IPS DF 6.9 (cell line): ENCODE measurements around the gene UBE2U.
"Not testable (repeated sequence)": the region's sequence is repeated elsewhere in the genome, so short reads cannot be mapped to it uniquely, and the experiment has no call there.

Experiments used
- DNase-seq: peaks from one replicate; pipeline ENCODE4 v3.0.0-alpha.2; 2013; ENCODE audit warnings: low read depth, low spot score
- H3K27ac ChIP-seq: one replicate; pipeline ENCODE4 v1.5.1; 2013; ENCODE audit warnings: low read length, control low read depth
- H3K27me3 ChIP-seq: 2 replicates; pipeline ENCODE4 v1.6.1; 2013; ENCODE audit warnings: mild to moderate bottlenecking, low read length; ENCODE audit not compliant: control insufficient read depth, insufficient read depth
- H3K36me3 ChIP-seq: 2 replicates; pipeline ENCODE4 v1.6.1; 2013; ENCODE audit warnings: low read length; ENCODE audit not compliant: control insufficient read depth, insufficient read depth
- H3K4me1 ChIP-seq: 2 replicates; pipeline ENCODE4 v1.6.1; 2013; ENCODE audit warnings: low read length; ENCODE audit not compliant: control insufficient read depth, insufficient read depth
- H3K4me3 ChIP-seq: 2 replicates; pipeline ENCODE4 v1.5.1; 2013; ENCODE audit warnings: mild to moderate bottlenecking, low read length
- H3K9me3 ChIP-seq: 2 replicates; pipeline ENCODE4 v1.6.1; 2013; ENCODE audit warnings: low read length, inconsistent platforms; ENCODE audit not compliant: control insufficient read depth, insufficient read depth
- WGBS: extraction: QIAGEN DNeasy Blood & Tissue Kit; methylation state at CpG from one replicate; pipeline ENCODE4 v1.1.7; 2013; ENCODE audit warnings: mixed read lengths, missing lambda C conversion rate; ENCODE audit not compliant: insufficient read length, insufficient coverage; 5-methylcytosine and 5-hydroxymethylcytosine counted together

The UBE2U gene

DNA sequence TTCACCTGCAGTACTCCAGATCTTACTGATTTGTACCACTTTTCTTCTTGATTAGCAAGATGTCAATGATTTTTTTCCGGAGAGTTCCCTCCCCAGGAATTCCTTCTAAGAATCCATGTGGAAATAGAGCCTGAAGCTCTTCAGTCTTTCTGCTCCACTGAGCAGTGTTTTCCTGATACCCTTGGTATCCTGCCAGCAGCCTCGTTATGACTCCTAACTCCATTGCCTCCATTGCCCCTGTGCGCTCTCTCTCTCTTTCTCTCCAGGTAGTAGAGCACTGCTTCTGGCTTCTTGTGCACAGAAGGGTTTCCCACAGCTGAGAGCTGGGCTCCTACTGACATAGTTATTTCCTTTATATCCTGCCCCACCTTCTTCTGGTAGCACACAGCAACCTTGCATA, 12.2 kb downstream of the UBE2U start:
- DNase-seq: no peak
- WGBS: no CpG with 5 or more reads among the region's 3 CpGs
- H3K27me3 ChIP-seq: no peaks in the 10 kb centered on the region
- no peaks in the 10 kb centered on the region for H3K4me1 ChIP-seq
- no peak overlapping the region for H3K27ac ChIP-seq
- no peaks in the 10 kb centered on the region for H3K9me3 ChIP-seq
- no peaks in the 10 kb centered on the region for H3K36me3 ChIP-seq
- H3K4me3 ChIP-seq: no peak overlapping the region

DNA sequence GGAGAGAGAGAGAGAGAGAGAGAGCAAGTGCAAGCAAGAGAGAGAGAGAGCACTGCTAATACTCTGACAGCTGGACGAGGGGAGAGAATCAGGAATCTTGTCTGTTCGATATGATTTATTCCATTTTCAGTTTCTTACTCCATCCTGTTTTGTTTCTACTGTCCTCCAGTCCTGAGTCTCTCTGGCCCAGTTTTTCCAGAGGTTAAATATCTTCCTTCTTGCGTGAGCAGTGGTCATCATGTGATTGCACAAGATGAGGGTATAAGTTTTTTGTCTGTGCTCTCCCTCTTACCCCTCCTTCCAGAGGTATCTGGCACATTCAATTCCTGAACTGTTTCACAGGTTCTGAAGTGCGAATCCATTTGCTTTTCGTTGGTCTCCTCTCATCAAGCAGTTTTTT, 16.8 kb downstream of the UBE2U start:
- Histone ChIP-seq H3K27me3 (no peaks in the 10 kb centered on the region), H3K4me3 (no peak overlapping the region), H3K27ac (no peak overlapping the region), H3K36me3 (no peaks in the 10 kb centered on the region), H3K4me1 (no peaks in the 10 kb centered on the region), H3K9me3 (no peaks in the 10 kb centered on the region)
- WGBS: no CpG with 5 or more reads among the region's 5 CpGs
- no peak for DNase-seq

DNA sequence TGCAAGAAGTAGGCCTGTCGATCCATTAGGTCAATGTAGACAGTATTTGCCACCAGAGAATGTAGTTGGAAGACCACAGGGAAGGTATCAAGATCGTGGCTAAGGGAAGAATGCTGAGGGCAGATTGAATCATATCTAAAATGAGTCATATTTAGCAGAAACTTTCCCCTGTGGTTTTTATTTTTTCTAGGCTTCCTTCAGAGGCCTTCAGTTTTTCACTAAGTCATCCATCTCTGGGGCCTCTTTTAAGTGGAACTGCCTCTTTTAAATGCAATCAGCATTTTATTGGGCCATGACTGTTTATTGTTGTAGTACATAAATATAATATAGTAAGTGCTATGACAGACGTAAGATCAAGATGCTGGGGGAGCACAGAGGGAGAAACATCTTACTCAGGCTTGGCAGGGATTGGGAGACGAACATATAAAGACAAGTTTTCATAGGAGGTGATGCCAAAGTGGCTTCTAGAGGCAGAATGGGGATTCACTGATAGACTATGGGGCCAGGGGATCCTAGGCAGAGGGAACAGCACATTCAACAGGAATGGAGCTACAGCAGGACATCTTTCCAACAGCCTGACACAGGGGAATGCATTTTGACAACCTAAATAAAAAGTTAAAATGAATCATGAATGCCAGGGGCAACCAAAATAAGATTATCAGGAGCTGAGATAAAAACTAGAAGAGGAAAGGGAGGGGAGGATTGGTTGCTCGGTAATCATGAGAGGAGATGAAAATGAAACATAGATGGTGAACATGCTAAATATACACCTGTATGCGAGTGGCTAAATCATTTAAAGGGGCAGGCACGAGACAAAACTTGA, 20.1 kb downstream of the UBE2U start:
- no CpG with 5 or more reads among the region's 7 CpGs for WGBS
- H3K27ac ChIP-seq: no peak overlapping the region
- no peaks in the 10 kb centered on the region for H3K4me1 ChIP-seq
- H3K27me3 ChIP-seq: no peaks in the 10 kb centered on the region
- no peak overlapping the region for H3K4me3 ChIP-seq
- DNase-seq: no peak
- H3K9me3 ChIP-seq: no peaks in the 10 kb centered on the region
- no peaks in the 10 kb centered on the region for H3K36me3 ChIP-seq

DNA sequence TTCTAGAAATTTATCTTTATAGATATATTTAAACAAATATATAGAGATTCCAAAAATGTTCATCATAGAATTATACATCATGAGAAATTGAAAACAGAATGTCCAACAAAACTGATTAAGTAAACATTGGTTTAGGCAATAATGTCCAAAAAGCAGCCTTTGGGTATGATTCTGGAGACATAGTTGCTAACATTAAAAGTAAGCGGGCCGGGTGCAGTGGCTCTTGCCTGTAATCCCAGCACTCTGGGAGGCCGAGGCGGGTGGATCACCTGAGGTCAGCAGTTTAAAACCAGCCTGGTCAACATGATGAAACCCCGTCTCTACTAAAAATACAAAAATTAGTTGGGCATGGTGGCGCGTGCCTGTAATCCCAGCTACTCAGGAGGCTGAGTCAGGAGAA, 20.8 kb downstream of the UBE2U start:
- H3K27me3 ChIP-seq, DNase-seq, H3K27ac ChIP-seq, H3K4me3 ChIP-seq, H3K36me3 ChIP-seq, H3K9me3 ChIP-seq, H3K4me1 ChIP-seq: not testable (repeated sequence)
- no CpG with 5 or more reads among the region's 7 CpGs for WGBS

DNA sequence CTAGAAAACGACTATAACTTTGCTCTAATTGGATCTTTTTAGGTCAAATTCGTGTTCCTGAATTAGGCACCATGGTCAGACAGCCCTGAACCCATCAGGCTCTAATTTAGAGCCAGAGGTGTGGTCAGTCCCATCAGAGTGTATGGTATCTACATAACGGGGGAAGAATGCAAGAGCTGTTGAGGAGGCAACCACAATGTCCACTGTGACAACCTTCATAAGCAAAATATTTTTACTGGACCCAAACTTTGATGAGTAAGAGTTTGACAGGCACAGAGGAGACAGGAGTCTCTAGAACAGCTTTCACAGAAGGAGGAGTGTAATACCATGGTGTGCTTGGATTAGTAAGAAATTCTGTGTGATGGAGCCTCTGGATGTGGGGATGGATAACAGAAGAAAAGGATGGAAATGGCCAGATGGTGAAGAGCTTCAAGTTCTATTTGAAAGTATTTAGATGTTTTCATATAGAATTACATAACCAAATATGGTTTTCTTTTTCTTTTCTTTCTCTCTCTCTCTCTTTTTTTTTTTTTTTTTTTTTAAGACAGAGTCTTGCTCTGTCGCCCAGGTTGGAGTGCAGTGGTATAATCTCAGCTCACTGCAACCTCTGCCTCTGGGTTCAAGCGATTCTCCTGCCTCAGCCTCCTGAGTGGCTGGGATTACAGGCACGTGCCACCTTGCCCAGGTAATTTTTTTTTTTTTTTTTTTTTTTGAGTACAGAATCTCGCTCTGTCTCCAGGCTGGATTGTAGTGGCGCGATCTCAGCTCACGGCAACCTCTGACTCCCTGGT, 24.9 kb downstream of the UBE2U start:
- Histone ChIP-seq H3K27me3 (no peaks in the 10 kb centered on the region), H3K36me3 (no peaks in the 10 kb centered on the region), H3K4me3 (no peak overlapping the region), H3K4me1 (no peaks in the 10 kb centered on the region), H3K27ac (no peak overlapping the region), H3K9me3 (no peaks in the 10 kb centered on the region)
- DNase-seq: no peak
- no CpG with 5 or more reads among the region's 10 CpGs for WGBS

DNA sequence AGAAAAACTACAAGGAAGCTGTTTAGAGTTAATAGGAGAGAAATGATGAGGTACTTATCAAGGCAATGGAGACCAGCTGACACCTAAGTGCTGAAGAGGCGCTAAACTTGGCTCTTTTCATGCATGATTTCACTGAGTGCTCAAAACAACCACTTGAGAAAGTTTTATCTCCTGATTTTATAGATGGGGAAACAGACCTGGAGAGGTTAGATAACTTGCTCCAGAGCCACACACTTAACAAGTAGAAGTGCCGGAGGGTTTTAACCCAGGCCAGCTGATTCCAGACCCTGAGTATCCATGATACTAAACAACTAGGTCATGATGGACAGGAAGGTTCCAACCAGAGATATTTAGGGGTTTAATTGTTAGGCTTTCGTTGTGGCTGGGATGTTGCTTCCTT, 25.9 kb downstream of the UBE2U start:
- WGBS: no CpG with 5 or more reads among the region's 3 CpGs
- Histone ChIP-seq H3K4me1 (no peaks in the 10 kb centered on the region), H3K27me3 (no peaks in the 10 kb centered on the region), H3K9me3 (no peaks in the 10 kb centered on the region), H3K27ac (no peak overlapping the region), H3K36me3 (no peaks in the 10 kb centered on the region), H3K4me3 (no peak overlapping the region)
- no peak for DNase-seq

DNA sequence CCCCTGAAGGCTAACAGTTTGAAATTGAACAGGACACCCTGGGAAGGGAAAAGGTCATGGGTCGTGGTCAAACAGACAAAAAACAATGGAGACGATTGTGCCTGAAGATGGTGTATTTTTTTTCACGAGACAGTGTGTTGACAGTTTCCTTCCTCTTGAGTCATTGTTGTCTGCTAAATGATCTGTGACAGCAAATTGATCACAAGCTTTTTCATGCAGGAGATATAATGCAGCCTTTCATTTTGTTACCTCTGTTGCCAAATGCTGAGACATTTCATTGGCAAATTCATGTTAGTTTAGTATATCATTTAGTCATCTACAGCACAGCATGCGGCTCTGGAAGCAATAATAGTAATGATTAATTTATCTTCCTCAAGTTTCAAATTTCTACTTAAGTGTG, 27.7 kb downstream of the UBE2U start:
- Histone ChIP-seq H3K27me3 (no peaks in the 10 kb centered on the region), H3K27ac (no peak overlapping the region), H3K9me3 (no peaks in the 10 kb centered on the region), H3K36me3 (no peaks in the 10 kb centered on the region), H3K4me1 (no peaks in the 10 kb centered on the region), H3K4me3 (no peak overlapping the region)
- WGBS: no CpG with 5 or more reads among the region's 4 CpGs
- no peak for DNase-seq

DNA sequence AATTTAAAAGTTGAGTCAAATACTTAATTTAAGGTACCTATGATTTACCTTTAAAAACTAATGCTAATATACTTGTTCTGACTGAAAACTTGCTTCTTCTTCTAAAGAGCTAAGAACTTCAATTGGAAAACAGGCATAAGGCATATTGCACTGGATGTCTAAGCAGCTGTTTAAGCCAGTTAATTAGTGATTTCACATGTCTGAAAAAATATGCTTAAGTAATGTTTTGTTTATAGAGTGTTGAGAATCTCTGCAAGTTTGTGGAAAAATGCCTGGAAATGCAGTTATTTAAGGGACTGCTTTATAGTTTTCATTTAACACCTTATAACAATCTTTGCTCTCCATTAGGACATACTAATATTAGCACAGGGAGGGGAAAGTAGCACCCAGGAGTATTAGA, 28.2 kb downstream of the UBE2U start:
- H3K4me1 ChIP-seq: no peaks in the 10 kb centered on the region
- H3K27me3 ChIP-seq: no peaks in the 10 kb centered on the region
- DNase-seq: no peak
- no peak overlapping the region for H3K27ac ChIP-seq
- H3K36me3 ChIP-seq: no peaks in the 10 kb centered on the region
- no peaks in the 10 kb centered on the region for H3K9me3 ChIP-seq
- H3K4me3 ChIP-seq: no peak overlapping the region

DNA sequence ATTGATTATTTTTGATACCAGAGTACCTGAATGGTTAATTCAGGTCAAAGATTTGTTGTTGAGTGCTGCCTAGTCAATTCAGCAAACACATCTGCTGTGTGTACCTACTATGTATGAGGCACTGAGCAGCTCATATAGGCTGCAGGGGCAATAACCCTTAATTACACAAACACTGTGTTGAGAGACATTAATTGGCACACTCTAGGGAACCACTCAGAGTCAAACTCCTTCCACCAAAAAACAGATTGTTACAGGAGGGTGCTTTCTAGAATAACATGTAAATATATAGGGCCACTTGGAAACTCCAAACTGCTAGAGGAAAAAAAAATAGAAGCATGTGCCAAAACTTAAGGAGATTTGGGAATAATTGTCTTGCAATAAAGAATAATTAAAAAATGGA, 31.3 kb downstream of the UBE2U start:
- Histone ChIP-seq H3K4me3 (no peak overlapping the region), H3K27ac (no peak overlapping the region), H3K36me3 (no peaks in the 10 kb centered on the region), H3K4me1 (no peaks in the 10 kb centered on the region), H3K9me3 (no peaks in the 10 kb centered on the region), H3K27me3 (no peaks in the 10 kb centered on the region)
- DNase-seq: no peak

DNA sequence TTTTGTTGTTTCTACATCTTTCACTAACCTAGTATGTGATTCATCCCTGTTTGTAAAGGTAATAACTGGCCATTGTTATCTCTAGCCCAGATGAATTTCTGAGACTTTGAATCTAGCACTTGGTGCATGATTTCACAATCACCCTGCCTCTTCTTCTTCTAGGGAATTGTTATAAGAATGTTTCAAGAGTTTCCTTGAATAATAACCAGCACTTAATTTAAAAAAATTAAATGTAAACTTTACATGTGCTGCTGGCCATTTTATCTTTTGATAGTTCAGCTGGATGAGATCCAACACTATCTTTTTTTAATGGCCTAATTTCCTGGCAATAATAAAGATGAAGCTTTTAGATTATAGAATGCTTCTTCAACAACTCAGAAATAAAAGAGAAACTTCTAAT, 31.8 kb downstream of the UBE2U start:
- H3K4me1 ChIP-seq: no peaks in the 10 kb centered on the region
- no peaks in the 10 kb centered on the region for H3K9me3 ChIP-seq
- DNase-seq: no peak
- no peaks in the 10 kb centered on the region for H3K27me3 ChIP-seq
- H3K36me3 ChIP-seq: no peaks in the 10 kb centered on the region
- H3K27ac ChIP-seq: no peak overlapping the region
- H3K4me3 ChIP-seq: no peak overlapping the region

DNA sequence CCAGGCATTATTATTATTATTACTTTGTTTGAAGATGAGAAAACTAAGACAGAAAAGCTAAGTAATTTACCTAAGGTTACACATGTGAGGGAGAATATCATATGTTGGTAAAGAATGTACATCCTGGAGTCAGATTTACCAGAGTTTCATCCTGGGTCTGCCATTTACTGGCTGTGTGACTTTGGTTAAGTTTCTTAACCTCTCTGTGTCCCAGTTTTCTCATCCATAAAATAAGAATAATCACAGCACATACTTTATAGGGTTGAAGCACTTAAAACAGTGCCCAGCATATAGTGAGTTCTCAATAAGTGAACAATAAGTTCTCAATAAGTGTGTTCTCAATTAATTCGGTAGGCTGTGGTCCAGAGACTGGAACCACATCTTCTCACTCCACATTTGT, 32.5 kb downstream of the UBE2U start:
- Histone ChIP-seq H3K4me3 (no peak overlapping the region), H3K27ac (no peak overlapping the region), H3K9me3 (no peaks in the 10 kb centered on the region), H3K27me3 (no peaks in the 10 kb centered on the region), H3K4me1 (no peaks in the 10 kb centered on the region), H3K36me3 (no peaks in the 10 kb centered on the region)
- DNase-seq: no peak
- no CpG with 5 or more reads among the region's 1 CpG for WGBS
